NCI-H1105 (cell line): ENCODE measurements around the gene CORO2A.
"Not testable (repeated sequence)": the region's sequence is repeated elsewhere in the genome, so short reads cannot be mapped to it uniquely, and the experiment has no call there.

ENCODE experiments used
- DNase-seq: peaks from one replicate; lab custom pipeline; 2025; lab: John Stamatoyannopoulos, UW

Gene CORO2A

DNA sequence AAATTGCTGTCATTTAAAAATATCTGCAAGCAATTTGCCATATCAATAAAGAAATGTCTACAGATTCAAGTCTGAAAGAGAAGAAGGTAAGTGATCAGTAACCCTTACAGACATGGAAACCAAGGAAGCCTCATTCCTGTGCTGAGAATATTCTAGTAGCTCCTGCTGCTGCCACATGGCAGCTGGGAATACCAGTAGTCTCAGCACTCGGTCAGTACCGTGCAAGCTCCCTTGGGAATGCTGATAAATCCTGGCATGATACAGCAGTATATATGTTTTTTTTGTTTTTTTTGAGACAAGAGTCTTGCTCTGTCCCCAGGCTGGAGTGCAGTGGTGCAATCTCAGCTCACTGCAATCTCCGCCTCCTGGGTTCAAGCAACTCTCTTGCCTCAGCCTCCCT lies 108.0 kb downstream of the CORO2A start:
- no peak for DNase-seq

DNA sequence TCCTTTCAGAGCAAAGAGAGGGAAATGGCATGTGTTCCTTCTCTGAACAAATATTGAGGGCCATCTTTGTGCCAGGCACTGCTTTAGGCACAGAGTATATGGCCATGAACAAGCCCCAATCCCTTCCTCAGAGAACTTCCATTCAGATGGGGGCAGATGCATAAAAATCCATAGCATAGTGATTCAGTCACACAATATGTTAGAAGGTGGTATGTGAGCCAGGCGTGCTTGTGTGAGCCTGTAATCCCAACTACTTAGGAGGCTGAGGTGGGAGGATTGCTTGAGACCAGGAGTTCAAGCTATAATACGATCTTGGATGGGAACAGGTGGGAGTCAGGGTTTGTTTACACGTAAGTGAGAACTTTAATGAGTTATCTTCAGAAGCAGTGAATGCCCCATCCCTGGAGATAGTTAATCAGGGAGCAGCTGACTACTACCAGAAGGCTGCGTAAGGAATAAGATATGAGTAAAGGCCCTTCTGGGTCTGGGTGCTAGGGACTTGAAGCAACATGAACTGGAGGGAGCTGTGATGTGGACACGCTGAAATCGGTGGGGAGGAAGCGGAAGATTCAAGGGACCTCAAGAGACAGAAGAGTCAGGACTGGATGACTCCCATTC lies 108.8 kb downstream of the CORO2A start:
- no peak for DNase-seq

DNA sequence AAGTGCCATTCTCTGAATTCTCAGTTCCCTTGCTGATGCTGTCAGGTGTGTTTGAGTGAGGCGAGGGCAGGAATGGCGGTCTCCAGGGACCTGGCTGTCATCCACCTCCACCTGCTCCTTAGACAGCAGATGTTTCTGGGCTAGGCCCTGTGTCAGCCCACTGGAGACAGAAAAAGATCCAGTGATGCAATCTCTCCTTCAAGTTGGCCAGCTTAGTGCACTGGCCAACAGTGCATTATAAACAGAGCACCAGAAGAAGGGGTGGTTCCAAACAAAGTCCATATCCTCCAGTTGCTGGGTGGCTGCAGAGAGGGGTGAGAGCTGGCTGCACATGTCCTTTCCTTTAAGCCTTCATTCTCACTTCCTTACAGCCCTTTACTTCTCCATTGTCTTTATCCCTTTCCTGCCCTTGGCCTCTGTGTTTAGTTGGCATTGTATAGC lies 109.4 kb downstream of the CORO2A start:
- DNase-seq: no peak

DNA sequence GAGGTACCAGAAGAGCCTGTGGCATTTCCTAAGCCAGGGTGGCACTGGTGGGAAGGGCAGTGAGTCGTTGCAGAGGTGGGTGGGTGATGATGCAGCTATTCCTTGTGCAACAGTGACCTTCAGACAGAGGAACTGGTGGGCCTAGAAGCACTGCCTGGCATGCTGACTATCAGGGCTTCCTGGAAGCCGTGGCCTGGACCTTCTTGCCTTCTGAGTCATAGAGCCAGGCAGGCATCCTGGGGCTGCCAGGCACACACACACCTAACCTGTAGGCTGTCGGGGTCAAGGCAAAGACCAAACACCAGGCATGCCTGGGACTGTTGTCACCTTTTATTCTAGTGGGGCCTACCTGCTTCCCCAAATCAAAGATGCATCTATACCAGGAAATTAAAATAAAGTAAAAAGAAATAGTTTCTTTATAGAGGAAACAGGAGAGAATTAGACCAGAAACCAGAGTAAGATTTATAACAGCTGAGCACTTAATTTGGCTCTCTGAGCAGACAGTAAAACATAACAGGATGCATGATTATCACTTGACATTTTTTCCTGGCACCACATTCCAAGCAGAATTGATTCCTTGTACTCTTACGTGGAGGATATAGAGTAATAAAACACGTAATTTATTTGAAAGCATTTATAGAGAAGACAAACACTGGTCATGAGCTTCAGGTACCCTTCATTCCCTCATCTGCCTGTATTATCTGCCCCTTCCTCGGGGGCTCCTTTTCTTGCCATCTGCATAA lies 110.8 kb downstream of the CORO2A start:
- DNase-seq: no peak

DNA sequence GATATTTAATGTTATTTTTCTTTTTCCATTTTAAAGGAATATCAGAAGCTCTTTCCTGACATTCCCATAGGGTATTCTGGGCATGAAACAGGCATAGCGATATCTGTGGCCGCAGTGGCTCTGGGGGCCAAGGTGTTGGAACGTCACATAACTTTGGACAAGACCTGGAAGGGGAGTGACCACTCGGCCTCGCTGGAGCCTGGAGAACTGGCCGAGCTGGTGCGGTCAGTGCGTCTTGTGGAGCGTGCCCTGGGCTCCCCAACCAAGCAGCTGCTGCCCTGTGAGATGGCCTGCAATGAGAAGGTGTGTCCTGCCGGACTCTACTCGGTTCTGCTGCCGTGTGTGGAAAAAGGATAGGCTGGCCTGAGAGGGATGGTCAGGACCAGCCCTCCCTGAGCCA lies 111.7 kb downstream of the CORO2A start:
- DNase-seq: no peak

DNA sequence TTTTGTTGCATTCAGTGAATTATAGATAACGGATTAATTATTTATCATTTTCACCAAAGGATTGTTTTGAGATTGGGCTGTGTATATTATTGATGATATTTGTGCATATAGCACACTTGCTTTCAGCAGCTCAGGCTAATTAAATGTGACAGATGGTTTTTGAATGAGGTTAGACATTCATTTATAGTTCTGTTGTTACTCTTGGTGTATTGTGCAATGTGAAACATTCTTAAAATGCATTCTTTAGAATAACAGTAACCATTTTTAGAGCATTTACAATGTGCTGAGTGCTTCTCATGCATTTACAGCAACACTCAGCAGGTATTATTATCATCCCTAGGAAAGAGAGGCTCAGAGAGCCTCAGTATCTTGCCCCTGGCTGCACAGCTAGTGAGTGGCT lies 112.1 kb downstream of the CORO2A start:
- DNase-seq: no peak

DNA sequence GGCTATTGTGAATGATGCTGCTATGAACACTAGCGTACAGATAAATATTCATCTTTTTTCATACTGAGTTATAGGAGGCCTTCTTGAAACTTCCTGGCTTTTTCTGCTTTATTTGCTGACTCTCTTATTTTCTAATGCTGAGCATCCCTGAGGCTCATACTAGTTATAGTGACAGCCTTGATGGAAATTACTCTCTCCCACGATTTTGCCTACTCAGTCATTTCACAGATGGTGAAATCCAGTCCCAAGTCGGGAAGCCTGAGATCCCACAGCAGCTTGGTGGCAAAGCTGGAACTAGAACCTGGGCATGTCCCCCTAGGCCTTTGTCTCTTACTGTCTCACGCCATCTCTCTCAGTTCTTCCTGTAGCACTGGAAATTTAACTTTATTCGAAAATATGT lies 113.5 kb downstream of the CORO2A start:
- no peak for DNase-seq

DNA sequence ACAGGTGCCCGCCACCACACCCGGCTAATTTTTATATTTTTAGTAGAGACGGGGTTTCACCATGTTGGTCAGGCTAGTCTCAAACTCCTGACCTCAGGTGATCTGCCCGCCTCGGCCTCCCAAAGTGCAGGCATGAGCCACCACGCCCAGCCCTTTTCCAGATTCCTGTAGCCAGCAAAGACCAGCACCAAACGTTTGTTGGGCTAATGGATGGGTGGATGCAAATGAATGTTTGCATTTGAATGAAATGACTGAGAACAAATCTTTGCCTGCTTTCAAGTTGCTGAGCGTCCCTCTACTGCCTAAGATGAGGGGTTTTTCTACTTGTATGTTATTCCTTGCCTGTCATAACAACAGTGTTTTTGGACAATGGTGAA lies 115.9 kb downstream of the CORO2A start:
- not testable (repeated sequence) for DNase-seq

DNA sequence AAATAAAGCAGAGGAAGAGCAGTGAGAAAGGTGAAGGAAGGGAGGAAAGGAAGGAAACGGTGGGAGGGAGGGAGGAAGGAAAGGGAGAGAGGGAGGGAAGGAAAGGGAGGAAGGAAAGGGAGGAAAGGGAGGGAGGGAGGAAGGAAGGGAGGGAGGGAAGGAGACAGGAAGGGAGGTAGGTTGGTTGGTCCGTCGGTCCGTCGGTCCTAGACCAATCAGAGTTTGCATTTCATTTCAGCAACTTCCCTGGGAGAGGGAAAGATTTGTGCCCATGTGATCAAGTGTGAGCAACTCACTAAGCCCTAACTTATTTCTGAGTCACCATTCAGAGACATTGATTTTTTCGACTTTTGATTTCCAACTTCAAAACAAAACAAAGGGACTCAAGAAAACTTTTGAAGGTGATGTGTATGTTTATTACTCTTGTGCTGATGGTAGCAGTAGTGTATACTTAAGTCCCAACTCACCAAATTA lies 117.1 kb downstream of the CORO2A start:
- DNase-seq: no peak

DNA sequence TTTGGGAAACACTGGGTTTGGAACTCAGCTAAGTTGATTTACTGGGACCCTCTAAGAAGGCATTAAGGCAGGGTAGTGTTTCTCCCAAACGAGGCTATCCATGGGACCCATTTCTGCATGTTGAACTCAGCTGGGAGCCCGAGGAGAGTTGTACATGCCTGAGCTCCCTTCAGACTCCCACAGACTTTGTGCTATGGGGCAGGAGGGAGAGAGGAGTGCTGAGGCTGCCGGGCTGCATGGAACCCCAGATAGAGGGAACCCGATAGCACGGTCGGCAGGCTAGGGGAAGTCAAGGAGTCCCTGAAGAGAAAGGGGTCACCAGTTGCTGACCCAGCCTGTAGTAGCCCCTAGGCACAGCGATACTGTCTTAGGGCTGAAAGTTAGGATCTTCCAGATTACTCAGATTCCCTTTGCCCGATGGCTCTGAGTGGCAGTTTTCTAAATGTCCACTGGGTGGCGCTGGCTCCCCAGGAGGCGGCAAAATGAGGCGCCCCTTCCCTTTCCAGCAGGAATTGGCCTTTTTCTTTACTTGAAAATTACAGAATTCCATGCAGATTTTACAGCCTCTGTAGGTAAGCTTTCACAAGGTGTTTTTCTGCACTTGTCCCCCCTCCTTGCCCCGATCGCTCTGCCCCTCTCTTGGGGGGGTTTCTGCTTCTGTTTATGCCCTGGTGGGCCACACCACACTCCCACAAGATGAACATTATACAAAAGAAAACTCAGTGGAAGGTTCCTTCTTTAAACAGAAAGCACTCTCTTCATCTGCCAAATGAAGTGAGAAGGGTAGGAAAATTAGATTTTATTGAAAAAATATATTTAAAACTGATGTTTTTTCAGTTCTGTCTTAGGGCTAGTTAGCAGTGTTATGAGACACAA lies 118.1 kb downstream of the CORO2A start:
- DNase-seq: peak; percentile 30

DNA sequence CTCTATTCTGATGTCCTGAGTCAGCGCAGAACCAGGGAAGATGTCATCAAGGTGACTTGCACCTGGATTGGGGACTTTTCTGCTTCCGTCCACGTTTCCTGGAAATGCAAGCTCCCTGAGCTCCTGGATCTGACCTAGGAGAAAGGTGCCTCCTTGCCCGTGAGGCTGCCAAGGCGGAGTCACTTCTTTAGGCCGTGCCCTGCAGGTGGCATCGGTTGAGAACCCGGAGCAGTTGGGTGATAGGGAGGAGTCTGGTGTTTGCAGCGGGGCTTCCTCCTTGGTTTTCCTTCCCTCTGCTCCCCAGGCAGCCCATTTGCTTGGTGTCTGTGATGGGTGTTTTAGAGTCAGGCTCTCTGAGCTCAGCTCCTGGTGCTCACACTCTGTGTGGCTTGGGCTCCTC lies 120.7 kb downstream of the CORO2A start:
- no peak for DNase-seq
